Measurements from ENCODE around the gene SMCR8. TPM values are rescaled to one million over a fixed set of nuclear protein-coding genes. Genes with fewer than 3 reads are reported as not detected.
"Not testable (repeated sequence)": the region's sequence is repeated elsewhere in the genome, so short reads cannot be mapped to it uniquely, and the experiment has no call there.

SMCR8 gene, protein sequence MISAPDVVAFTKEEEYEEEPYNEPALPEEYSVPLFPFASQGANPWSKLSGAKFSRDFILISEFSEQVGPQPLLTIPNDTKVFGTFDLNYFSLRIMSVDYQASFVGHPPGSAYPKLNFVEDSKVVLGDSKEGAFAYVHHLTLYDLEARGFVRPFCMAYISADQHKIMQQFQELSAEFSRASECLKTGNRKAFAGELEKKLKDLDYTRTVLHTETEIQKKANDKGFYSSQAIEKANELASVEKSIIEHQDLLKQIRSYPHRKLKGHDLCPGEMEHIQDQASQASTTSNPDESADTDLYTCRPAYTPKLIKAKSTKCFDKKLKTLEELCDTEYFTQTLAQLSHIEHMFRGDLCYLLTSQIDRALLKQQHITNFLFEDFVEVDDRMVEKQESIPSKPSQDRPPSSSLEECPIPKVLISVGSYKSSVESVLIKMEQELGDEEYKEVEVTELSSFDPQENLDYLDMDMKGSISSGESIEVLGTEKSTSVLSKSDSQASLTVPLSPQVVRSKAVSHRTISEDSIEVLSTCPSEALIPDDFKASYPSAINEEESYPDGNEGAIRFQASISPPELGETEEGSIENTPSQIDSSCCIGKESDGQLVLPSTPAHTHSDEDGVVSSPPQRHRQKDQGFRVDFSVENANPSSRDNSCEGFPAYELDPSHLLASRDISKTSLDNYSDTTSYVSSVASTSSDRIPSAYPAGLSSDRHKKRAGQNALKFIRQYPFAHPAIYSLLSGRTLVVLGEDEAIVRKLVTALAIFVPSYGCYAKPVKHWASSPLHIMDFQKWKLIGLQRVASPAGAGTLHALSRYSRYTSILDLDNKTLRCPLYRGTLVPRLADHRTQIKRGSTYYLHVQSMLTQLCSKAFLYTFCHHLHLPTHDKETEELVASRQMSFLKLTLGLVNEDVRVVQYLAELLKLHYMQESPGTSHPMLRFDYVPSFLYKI
- total RNA-seq (2014; rRNA removed; shearing (Covaris generic)): 9.8 and 14.7 TPM in 2 replicates

DNA sequence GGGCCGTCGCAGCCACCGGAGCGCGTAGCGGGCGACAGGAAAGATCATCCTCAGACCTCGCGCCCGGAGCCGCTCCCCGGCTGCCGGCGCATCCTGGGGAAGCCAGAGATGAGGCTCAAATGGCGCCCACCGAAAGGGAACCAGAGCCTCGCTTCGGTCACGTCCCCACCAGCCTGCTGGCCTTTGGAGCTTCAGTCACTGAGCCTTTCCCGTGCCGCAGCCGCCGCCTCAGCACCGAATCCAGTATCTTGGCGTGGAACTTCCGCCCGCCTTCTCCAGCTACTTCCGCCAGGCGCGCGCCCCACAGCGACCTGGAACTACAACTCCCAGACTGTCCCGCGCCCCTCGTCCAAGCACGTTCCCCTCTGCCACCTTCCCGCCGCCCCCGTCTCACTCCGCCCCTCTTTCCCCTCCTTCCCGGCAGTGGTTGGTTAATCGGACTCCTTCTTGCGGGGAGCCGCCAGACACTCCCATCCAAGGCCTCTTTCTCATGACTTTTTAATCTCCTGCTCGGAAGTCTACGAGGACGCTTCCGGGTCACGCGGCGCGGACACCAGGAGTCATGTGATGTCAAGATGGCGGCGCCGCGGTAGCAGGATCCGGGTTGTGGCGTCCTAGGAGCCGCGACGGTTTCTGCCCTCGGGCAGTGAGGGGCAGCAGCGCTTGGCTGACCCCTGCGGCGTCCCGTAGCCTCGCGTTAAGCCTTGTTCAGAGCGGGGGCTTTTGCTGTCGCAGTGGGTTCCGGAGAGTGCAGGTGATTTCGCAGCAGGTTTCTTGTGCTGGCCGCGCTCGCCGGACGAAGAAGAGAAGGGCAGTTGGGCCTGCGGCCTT lies at the start of gene SMCR8, which contains the start of gene TOP3A:
TSS of gene SMCR8 (plus strand) at position 563 of the 831 bp plus-strand sequence. CDS start 497 bp downstream, outside the sequence.
TSS of gene TOP3A (minus strand) at position 264 of the 831 bp plus-strand sequence. CDS start at position 48, 216 bp downstream.
- peak; percentile 98 for DNase-seq (ENCODE audit: low read depth)

DNA sequence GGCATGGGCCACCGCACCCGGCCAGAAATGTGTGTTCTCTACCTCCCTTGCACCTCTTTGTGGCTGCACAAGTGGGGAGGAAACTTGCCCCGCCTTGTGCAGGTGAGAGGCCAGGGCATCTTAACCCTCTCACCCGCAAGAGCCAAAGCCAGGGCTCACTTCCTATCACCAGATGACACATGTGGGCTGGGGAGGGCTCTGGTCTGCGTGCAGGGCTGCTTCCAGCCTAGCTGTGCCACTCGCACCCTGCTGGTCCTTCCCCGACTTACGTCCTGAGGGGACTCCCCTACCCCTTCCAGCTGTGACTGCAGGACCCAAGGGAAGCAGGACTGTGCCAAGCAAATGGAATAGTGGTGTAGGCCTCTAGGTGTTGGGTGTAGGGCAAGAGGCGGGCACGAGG lies 47.7 kb upstream of the SMCR8 start:
- DNase-seq (ENCODE audit: low read depth): no peak

- peak; percentile 61 for DNase-seq (ENCODE audit: low read depth)
Observed at GRCh38 chr17:18267927-18268711, 47.0 kb upstream of the SMCR8 start.

GRCh38 chr17:18270046-18270931 lies 44.8 kb upstream of the SMCR8 start:
- no peak for DNase-seq (ENCODE audit: low read depth)

DNA sequence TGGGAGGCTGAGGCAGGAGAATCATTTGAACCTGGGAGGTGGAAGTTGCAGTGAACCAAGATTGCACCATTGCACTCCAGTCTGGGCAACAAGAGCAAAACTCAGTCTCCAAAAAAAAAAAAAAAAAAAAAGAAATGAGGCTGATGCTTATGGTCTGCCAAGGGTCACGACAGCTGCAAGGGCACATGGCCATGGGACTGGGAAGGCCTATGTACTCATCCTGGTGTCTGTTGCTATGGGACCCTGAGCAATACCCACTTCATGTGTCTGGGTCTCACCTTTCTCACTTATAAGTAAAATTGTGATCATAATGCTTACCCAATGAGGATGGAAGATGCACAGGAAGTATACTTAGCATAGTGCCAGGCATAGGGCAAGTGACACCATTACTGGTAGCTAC lies 38.0 kb upstream of the SMCR8 start:
- no peak for DNase-seq (ENCODE audit: low read depth)

GRCh38 chr17:18278867-18279266 lies 36.2 kb upstream of the SMCR8 start:
- no peak for DNase-seq (ENCODE audit: low read depth)

DNA sequence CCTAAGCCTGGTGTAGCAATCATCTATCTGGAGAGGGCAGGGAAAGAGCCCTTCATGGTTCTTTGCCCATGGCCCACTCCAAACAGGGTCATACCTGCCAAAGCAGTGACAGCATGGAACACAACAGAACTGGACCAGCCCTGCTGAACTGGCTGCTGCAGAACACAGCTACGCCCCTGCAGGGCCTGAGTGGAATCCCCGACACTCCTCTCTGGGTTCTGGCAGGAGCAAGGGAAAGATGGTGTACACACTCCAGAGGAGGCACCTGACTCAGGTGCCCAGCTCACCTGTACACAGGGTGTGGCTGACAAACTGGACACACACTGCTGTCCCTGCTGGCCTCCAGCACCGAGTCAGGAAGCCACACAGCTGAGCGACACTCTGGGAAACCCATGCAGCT lies 34.8 kb upstream of the SMCR8 start:
- DNase-seq (ENCODE audit: low read depth): no peak

- no peak for DNase-seq (ENCODE audit: low read depth)
Observed at GRCh38 chr17:18280766-18281371, 34.2 kb upstream of the SMCR8 start.

GRCh38 chr17:18281788-18282187 lies 33.3 kb upstream of the SMCR8 start:
- no peak for DNase-seq (ENCODE audit: low read depth)

DNA sequence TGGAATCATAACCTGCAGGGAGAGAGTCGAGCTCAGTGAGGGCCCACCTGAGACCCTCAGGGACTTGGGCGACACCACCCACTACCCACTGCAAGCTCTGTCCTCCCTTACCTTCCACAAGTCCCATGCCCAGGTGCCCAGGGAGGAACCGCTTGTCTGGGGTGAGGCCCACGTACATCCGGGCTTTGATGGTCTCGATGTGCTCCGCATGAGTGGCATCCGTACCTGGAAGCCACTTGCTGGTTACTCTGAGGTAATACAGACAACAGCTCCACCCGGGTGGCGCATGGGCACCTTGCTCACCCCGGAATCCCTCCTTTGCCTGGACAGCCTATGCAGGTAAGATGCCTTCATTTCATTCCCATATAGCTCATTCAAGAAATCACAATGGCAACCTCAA lies 29.8 kb upstream of the SMCR8 start:
- no peak for DNase-seq (ENCODE audit: low read depth)

DNA sequence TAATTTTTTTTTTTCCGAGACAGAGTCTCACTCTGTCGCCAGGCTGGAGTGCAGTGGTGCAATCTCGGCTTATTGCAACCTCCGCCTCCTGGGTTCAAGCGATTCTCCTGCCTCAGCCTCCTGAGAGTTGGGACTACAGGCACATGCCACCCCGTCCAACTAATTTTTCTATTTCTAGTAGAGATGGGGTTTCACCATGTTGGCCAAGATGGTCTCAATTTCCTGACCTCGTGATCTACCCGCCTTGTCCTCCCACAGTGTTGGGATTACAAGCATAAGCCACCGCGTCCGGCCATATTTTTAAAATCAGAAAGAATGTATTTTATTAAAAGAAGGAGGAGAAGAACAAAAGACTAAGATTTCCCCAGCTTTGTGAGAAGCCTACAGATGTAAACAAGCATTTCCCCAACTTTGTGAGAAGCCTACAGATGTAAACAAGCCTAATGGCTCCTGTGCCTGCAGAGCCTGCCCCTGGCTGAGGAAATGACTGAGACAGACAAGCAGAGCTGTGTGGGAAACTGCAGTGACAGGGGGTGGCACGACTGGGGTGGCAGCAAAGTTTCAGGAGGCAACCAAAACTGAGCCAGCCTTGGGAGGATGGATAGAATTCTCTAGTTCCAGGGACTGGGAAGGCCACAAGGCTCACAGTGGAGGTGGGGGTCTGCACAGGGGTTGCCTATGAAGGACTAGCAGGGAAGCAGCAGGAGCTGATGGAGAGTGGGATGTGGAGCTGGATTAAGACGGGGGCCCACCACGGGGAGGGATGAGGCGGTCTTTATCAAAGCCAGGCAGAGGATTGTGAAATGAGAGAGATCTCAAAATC lies 23.2 kb upstream of the SMCR8 start:
- DNase-seq (ENCODE audit: low read depth): no peak

- not testable (repeated sequence) for DNase-seq (ENCODE audit: low read depth)
Observed at GRCh38 chr17:18298061-18298460, 17.0 kb upstream of the SMCR8 start.

GRCh38 chr17:18300725-18301480 lies 14.2 kb upstream of the SMCR8 start:
- no peak for DNase-seq (ENCODE audit: low read depth)

- DNase-seq (ENCODE audit: low read depth): not testable (repeated sequence)
Observed at GRCh38 chr17:18303206-18303605, 11.9 kb upstream of the SMCR8 start.

DNA sequence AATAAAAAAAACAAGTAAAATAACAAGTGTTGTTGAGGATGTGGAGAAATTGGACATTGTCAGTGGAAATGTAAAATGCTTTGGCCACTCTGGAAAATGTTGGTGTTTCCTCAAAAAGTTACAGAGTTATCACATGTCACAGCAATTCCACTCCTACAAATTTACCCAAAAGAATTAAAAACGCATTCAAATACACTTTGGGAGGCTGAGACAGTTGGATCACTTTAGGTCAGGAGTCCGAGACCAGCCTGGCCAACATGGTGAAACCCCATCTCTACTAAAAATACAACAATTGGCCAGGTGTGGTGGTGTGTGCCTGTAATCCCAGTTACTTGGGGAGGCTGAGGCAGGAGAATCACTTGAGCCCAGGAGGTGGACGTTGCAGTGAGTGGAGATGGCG lies 5.9 kb upstream of the SMCR8 start:
- DNase-seq (ENCODE audit: low read depth): no peak

- peak; percentile 35 for DNase-seq (ENCODE audit: low read depth)
Observed at GRCh38 chr17:18314059-18314730, 898 bp upstream of the SMCR8 start.

- no peak for DNase-seq (ENCODE audit: low read depth)
Observed at GRCh38 chr17:18315562-18315922, 449 bp downstream of the SMCR8 start.

All from M059J (cell line).